MCF 10A (cell line): ENCODE results near the gene ADARB1. TPM values are rescaled to one million over a fixed set of nuclear protein-coding genes. Genes with fewer than 3 reads are reported as not detected.

Experiments used
- BruUV-seq: library from RNA; stranded (reverse); fragments of 400-500 nt; replicated peaks from 2 replicates; lab custom pipeline; 2021; lab: Mats Ljungman, UMichigan
- CTCF ChIA-PET: fragments of 300-600 bp; sonication (Branson Sonifier 250); formaldehyde crosslinking; extraction: SDS; loops from one replicate; lab custom pipeline; 2021; ENCODE audit warnings: antibody characterized with exemption, inconsistent platforms; lab: Yijun Ruan, JAX
- POLR2A ChIA-PET: fragments of 300-600, 350-650 bp; sonication (Branson Sonifier 250); formaldehyde crosslinking; extraction: SDS; loops from one replicate; lab custom pipeline; 2020; ENCODE audit warnings: antibody characterized with exemption, inconsistent platforms; lab: Yijun Ruan, JAX
- DNase-seq: peaks from one replicate; pipeline ENCODE4 v3.0.0-alpha.2; 2018; ENCODE audit not compliant: unreplicated experiment
- H3K27ac Mint-ChIP-seq: one replicate; pipeline ENCODE4 v1.8.0; 2022; ENCODE audit warnings: mild to moderate bottlenecking, low read depth, mixed read lengths; ENCODE audit not compliant: unreplicated experiment
- H3K27me3 Mint-ChIP-seq: one replicate; pipeline ENCODE4 v1.8.0; 2022; ENCODE audit warnings: mixed read lengths; ENCODE audit not compliant: insufficient read depth, unreplicated experiment
- H3K36me3 Mint-ChIP-seq: one replicate; pipeline ENCODE4 v1.8.0; 2022; ENCODE audit warnings: mild to moderate bottlenecking, moderate library complexity, mixed read lengths; ENCODE audit not compliant: insufficient read depth, unreplicated experiment
- H3K4me1 Mint-ChIP-seq: one replicate; pipeline ENCODE4 v1.8.0; 2022; ENCODE audit warnings: mixed read lengths; ENCODE audit not compliant: insufficient read depth, unreplicated experiment
- H3K4me3 Mint-ChIP-seq: one replicate; pipeline ENCODE4 v1.8.0; 2022; ENCODE audit warnings: mild to moderate bottlenecking, moderate library complexity, mixed read lengths; ENCODE audit not compliant: unreplicated experiment
- H3K9me3 Mint-ChIP-seq: one replicate; pipeline ENCODE4 v1.8.0; 2022; ENCODE audit warnings: mixed read lengths; ENCODE audit not compliant: unreplicated experiment
- intact Hi-C: fragments of 100-400 bp; cut with micrococcal nuclease; formaldehyde crosslinking; loops from 2 replicates; pipeline ENCODE4 v1.14.1; 2022
- total RNA-seq: library from RNA; stranded (reverse); gene quantifications from 2 replicates; pipeline ENCODE4 v1.2.3, GENCODE V29; 2022
- TF ChIP-seq, protein P1 (sequence below): fragments of 200-600 bp; IDR thresholded peaks from one replicate; pipeline ENCODE4 v1.8.0; 2022; ENCODE audit warnings: antibody characterized with exemption, mild to moderate bottlenecking; ENCODE audit not compliant: unreplicated experiment

Gene ADARB1
- total RNA-seq, 1 experiment from 2014 or later: 19.4 TPM

- intact Hi-C loops: no loop called here
- BruUV-seq: no TSS peak
- ChIA-PET POLR2A (no interaction called here), CTCF (no interaction called here)
- DNase-seq: no peak
- peaks cover 14% of the 10 kb centered on the region for H3K27me3 Mint-ChIP-seq
- no peak overlapping the region for H3K27ac Mint-ChIP-seq
- TF ChIP-seq, protein P1, sequence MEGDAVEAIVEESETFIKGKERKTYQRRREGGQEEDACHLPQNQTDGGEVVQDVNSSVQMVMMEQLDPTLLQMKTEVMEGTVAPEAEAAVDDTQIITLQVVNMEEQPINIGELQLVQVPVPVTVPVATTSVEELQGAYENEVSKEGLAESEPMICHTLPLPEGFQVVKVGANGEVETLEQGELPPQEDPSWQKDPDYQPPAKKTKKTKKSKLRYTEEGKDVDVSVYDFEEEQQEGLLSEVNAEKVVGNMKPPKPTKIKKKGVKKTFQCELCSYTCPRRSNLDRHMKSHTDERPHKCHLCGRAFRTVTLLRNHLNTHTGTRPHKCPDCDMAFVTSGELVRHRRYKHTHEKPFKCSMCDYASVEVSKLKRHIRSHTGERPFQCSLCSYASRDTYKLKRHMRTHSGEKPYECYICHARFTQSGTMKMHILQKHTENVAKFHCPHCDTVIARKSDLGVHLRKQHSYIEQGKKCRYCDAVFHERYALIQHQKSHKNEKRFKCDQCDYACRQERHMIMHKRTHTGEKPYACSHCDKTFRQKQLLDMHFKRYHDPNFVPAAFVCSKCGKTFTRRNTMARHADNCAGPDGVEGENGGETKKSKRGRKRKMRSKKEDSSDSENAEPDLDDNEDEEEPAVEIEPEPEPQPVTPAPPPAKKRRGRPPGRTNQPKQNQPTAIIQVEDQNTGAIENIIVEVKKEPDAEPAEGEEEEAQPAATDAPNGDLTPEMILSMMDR: no peak
- no peak overlapping the region for H3K4me3 Mint-ChIP-seq
- no peaks in the 10 kb centered on the region for H3K9me3 Mint-ChIP-seq
- no peaks in the 10 kb centered on the region for H3K36me3 Mint-ChIP-seq
- no peaks in the 10 kb centered on the region for H3K4me1 Mint-ChIP-seq
Measured at GRCh38 chr21:45030682-45031570, 43.5 kb upstream of the ADARB1 start.

GRCh38 chr21:45031571-45032191, 42.7 kb upstream of the ADARB1 start:
- Mint-ChIP-seq H3K4me3 (no peak overlapping the region), H3K9me3 (peaks cover under 1% of the 10 kb centered on the region), H3K27me3 (peaks cover 14% of the 10 kb centered on the region), H3K36me3 (no peaks in the 10 kb centered on the region), H3K27ac (no peak overlapping the region), H3K4me1 (no peaks in the 10 kb centered on the region)
- ChIA-PET POLR2A (no interaction called here), CTCF (interaction anchor here (0.6 kb wide), 1 partner anchor 477 kb away, joined by 3 read pairs; no protein-coding TSS in a partner anchor)
- BruUV-seq: no TSS peak
- TF ChIP-seq, protein P1: no peak
- intact Hi-C loops: no loop called here
- DNase-seq: no peak

GRCh38 chr21:45032332-45032731, 42.0 kb upstream of the ADARB1 start:
- CTCF ChIA-PET: interaction anchor here (0.6 kb wide), 1 partner anchor 476 kb away, joined by 3 read pairs; no protein-coding TSS in a partner anchor

More at GRCh38 chr21:45032332-45032731, 42.0 kb upstream of the ADARB1 start:
- POLR2A ChIA-PET: no interaction called here
- H3K27me3 Mint-ChIP-seq: peaks cover 14% of the 10 kb centered on the region
- H3K4me1 Mint-ChIP-seq: no peaks in the 10 kb centered on the region
- H3K36me3 Mint-ChIP-seq: no peaks in the 10 kb centered on the region
- BruUV-seq: no TSS peak
- peaks cover 7% of the 10 kb centered on the region for H3K9me3 Mint-ChIP-seq
- no peak overlapping the region for H3K27ac Mint-ChIP-seq
- TF ChIP-seq, protein P1: no peak
- DNase-seq: no peak
- no peak overlapping the region for H3K4me3 Mint-ChIP-seq
- intact Hi-C loops: no loop called here
